22Rv1 (cell line): ENCODE results near the gene ANKS1A.

Experiments
- ZFX ChIP-seq: fragments of 450-650 bp; IDR thresholded peaks from 2 replicates; pipeline ENCODE4 v1.6.1; 2017; ENCODE audit warnings: antibody characterized with exemption, borderline replicate concordance
- TF ChIP-seq, protein P1 (sequence below): fragments of 450-650 bp; IDR thresholded peaks from 2 replicates; pipeline ENCODE4 v1.5.1; 2017; ENCODE audit warnings: mild to moderate bottlenecking

DNA sequence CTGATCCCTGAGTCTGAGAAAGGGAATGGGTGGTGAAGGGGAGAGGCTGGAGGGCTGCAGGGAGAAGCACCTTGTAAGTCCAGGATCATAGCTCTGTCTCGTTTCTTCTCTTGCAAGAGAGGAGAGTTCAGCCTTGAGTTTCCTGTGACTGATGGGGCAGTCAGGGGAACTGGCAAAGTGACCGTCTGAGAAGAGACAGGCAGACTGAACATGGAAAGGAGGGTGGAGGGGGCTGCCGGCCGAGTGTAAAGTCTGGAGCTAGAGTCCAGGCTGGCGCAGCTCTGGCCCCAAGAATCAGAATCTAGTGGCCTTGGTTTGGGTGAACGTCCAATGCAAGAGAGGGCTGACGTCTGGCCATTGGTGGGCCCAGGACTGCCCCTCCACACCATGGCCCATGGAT is 179.6 kb downstream of the ANKS1A start:
- TF ChIP-seq, protein P1, sequence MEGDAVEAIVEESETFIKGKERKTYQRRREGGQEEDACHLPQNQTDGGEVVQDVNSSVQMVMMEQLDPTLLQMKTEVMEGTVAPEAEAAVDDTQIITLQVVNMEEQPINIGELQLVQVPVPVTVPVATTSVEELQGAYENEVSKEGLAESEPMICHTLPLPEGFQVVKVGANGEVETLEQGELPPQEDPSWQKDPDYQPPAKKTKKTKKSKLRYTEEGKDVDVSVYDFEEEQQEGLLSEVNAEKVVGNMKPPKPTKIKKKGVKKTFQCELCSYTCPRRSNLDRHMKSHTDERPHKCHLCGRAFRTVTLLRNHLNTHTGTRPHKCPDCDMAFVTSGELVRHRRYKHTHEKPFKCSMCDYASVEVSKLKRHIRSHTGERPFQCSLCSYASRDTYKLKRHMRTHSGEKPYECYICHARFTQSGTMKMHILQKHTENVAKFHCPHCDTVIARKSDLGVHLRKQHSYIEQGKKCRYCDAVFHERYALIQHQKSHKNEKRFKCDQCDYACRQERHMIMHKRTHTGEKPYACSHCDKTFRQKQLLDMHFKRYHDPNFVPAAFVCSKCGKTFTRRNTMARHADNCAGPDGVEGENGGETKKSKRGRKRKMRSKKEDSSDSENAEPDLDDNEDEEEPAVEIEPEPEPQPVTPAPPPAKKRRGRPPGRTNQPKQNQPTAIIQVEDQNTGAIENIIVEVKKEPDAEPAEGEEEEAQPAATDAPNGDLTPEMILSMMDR: no peak
- TF ChIP-seq ZFX: no peak
